ENCODE measurements around the gene RPL35A.

- TF ChIP-seq CTCF (IDR thresholded peaks at IDR 0.05) (peak; percentile 82), EZH2 (IDR thresholded peaks at IDR 0.05; ENCODE audit: borderline replicate concordance, insufficient read depth, low read depth, low read length, poor library complexity, severe bottlenecking) (no peak)
Observed at GRCh38 chr3:197942956-197943556, 6.9 kb upstream of the RPL35A start.

Data from B cell (primary cell).